ENCODE measurements around the gene ANKRD22.
A peak's percentile ranks its signal among the peaks of the same experiment; 100 is the strongest.

The ANKRD22 gene

GRCh38 chr10:88835096-88835909 is 16.3 kb downstream of the ANKRD22 start:
- Histone ChIP-seq H3K4me2 (no peak overlapping the region), H3K27ac (no peak overlapping the region), H4K20me1 (ENCODE audit: insufficient read depth) (no peaks in the 10 kb centered on the region), H3K27me3 (ENCODE audit: insufficient read depth, low read depth) (no peaks in the 10 kb centered on the region), H2AFZ (ENCODE audit: low read depth) (no peak overlapping the region; the same call in 1 of the 2 replicates), H3K4me3 (IDR thresholded peaks at IDR 0.05; ENCODE audit: insufficient read depth, low read depth, low read length) (no peak overlapping the region), H3K9ac (no peak overlapping the region), H3K4me1 (ENCODE audit: low read depth, poor library complexity, severe bottlenecking) (peaks cover 7% of the 10 kb centered on the region), H3K79me2 (ENCODE audit: insufficient read depth, low read depth) (no peaks in the 10 kb centered on the region), H3K36me3 (ENCODE audit: insufficient read depth) (no peaks in the 10 kb centered on the region)
- TF ChIP-seq CTCF (conservative IDR thresholded peaks at IDR 0.05; ENCODE audit: low read depth, low read length) = peak; percentile 91

GRCh38 chr10:88833723-88834122 is 17.9 kb downstream of the ANKRD22 start:
- Histone ChIP-seq H3K4me3 (IDR thresholded peaks at IDR 0.05; ENCODE audit: insufficient read depth, low read depth, low read length) (no peak overlapping the region), H3K79me2 (ENCODE audit: insufficient read depth, low read depth) (no peaks in the 10 kb centered on the region), H3K27ac (no peak overlapping the region), H3K27me3 (ENCODE audit: insufficient read depth, low read depth) (no peaks in the 10 kb centered on the region), H4K20me1 (ENCODE audit: insufficient read depth) (no peaks in the 10 kb centered on the region), H3K4me1 (ENCODE audit: low read depth, poor library complexity, severe bottlenecking) (peaks cover 7% of the 10 kb centered on the region), H3K36me3 (ENCODE audit: insufficient read depth) (no peaks in the 10 kb centered on the region), H2AFZ (ENCODE audit: low read depth) (no peak overlapping the region), H3K4me2 (no peak overlapping the region), H3K9ac (no peak overlapping the region)
- no peak for TF ChIP-seq CTCF (conservative IDR thresholded peaks at IDR 0.05; ENCODE audit: low read depth, low read length)

GRCh38 chr10:88833156-88833555 is 18.5 kb downstream of the ANKRD22 start:
- H4K20me1 ChIP-seq (ENCODE audit: insufficient read depth) = no peaks in the 10 kb centered on the region
- H2AFZ ChIP-seq (ENCODE audit: low read depth) = no peak overlapping the region
- peaks cover 7% of the 10 kb centered on the region for H3K4me1 ChIP-seq (ENCODE audit: low read depth, poor library complexity, severe bottlenecking)
- no peak overlapping the region for H3K27ac ChIP-seq
- H3K27me3 ChIP-seq (ENCODE audit: insufficient read depth, low read depth) = no peaks in the 10 kb centered on the region
- no peak for TF ChIP-seq CTCF (conservative IDR thresholded peaks at IDR 0.05; ENCODE audit: low read depth, low read length)
- no peaks in the 10 kb centered on the region for H3K36me3 ChIP-seq (ENCODE audit: insufficient read depth)
- no peak overlapping the region for H3K4me2 ChIP-seq
- H3K9ac ChIP-seq = no peak overlapping the region
- no peak overlapping the region for H3K4me3 ChIP-seq (IDR thresholded peaks at IDR 0.05; ENCODE audit: insufficient read depth, low read depth, low read length)
- no peaks in the 10 kb centered on the region for H3K79me2 ChIP-seq (ENCODE audit: insufficient read depth, low read depth)

- H3K4me2 ChIP-seq = no peak overlapping the region
- H3K36me3 ChIP-seq (ENCODE audit: insufficient read depth) = no peaks in the 10 kb centered on the region
- no peak overlapping the region for H3K27ac ChIP-seq
- no peak overlapping the region for H3K4me3 ChIP-seq (IDR thresholded peaks at IDR 0.05; ENCODE audit: insufficient read depth, low read depth, low read length)
- H3K79me2 ChIP-seq (ENCODE audit: insufficient read depth, low read depth) = no peaks in the 10 kb centered on the region
- peaks cover 7% of the 10 kb centered on the region for H3K4me1 ChIP-seq (ENCODE audit: low read depth, poor library complexity, severe bottlenecking)
- H2AFZ ChIP-seq (ENCODE audit: low read depth) = no peak overlapping the region
- TF ChIP-seq CTCF (conservative IDR thresholded peaks at IDR 0.05; ENCODE audit: low read depth, low read length) = no peak
- H4K20me1 ChIP-seq (ENCODE audit: insufficient read depth) = no peaks in the 10 kb centered on the region
- H3K9ac ChIP-seq = no peak overlapping the region
- no peaks in the 10 kb centered on the region for H3K27me3 ChIP-seq (ENCODE audit: insufficient read depth, low read depth)
Observed at GRCh38 chr10:88832376-88832775, 19.3 kb downstream of the ANKRD22 start.
